Esophagus squamous epithelium (tissue), 4 donors: ENCODE data around the gene NEK1.

Experiments
- POLR2A ChIP-seq, 4 donors: fragments of 450-650 bp; IDR thresholded peaks; one replicate each; pipeline ENCODE4 v1.6.1; 2017; ENCODE audit warnings: antibody characterized with exemption in 4 of 4, mild to moderate bottlenecking in 4 of 4, moderate library complexity in 3 of 4
- TF ChIP-seq, protein P1 (sequence below), 6 experiments: fragments of 450-650 bp in 4 of 6; fragments of 200-600 bp in 2 of 6; sonication (generic) in 2 of 6; IDR thresholded peaks; one replicate each; pipeline ENCODE4 v1.5.1; 2016 to 2019; ENCODE audit warnings: antibody characterized with exemption in 6 of 6, mild to moderate bottlenecking in 4 of 6, moderate library complexity in 4 of 6

DNA sequence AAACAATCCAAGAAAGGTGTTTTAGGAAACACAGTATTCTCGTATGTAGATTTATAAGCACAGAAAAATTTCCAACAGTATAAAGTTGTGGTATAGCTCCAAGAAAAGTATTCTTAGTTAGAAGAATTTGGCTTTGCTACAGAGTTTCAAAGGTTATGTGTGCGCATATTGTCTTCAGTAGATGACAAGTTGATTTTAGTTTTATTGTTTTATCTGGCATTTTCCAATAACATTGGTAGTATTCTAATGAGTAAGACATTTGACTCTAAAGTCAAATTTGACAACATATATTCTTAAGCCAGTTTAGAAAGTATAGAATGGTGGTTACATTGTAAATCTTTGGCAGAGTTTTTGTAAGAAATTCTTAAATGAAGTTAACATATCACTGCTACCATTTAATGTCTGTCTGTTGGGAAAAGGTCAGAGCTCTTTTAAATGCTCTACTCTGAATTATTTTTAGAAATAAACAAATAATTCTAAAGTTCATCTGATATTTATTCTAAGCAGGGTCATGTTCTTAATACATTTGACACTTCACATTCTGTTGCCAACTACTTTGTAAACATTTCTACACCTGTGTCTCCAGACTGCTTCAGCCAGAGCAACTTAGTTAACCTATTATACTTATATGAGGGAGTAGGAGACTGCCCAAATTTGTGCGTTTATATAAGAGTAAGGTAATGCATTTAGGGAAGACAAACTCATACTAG is 38.0 kb upstream of the NEK1 start:
- TF ChIP-seq POLR2A (IDR thresholded peaks at IDR 0.05) = no peak
- TF ChIP-seq, protein P1, sequence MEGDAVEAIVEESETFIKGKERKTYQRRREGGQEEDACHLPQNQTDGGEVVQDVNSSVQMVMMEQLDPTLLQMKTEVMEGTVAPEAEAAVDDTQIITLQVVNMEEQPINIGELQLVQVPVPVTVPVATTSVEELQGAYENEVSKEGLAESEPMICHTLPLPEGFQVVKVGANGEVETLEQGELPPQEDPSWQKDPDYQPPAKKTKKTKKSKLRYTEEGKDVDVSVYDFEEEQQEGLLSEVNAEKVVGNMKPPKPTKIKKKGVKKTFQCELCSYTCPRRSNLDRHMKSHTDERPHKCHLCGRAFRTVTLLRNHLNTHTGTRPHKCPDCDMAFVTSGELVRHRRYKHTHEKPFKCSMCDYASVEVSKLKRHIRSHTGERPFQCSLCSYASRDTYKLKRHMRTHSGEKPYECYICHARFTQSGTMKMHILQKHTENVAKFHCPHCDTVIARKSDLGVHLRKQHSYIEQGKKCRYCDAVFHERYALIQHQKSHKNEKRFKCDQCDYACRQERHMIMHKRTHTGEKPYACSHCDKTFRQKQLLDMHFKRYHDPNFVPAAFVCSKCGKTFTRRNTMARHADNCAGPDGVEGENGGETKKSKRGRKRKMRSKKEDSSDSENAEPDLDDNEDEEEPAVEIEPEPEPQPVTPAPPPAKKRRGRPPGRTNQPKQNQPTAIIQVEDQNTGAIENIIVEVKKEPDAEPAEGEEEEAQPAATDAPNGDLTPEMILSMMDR (IDR thresholded peaks at IDR 0.05) = no peak
